Measurements from ENCODE around the gene CTR9.

Gene CTR9

GRCh38 chr11:10752061-10752460 lies 1.0 kb downstream of the CTR9 start:
- no peak for TF ChIP-seq CTCF (IDR thresholded peaks at IDR 0.05; ENCODE audit: low read depth, low read length, missing control alignments)
- H3K4me3 ChIP-seq (ENCODE audit: low read depth, low read length): peak overlapping the region; percentile 68
- no peak for DNase-seq (ENCODE audit: low read depth)

- TF ChIP-seq CTCF (IDR thresholded peaks at IDR 0.05; ENCODE audit: low read depth, low read length, missing control alignments): no peak
- no peak for DNase-seq (ENCODE audit: low read depth)
- H3K4me3 ChIP-seq (ENCODE audit: low read depth, low read length): peak overlapping the region; percentile 68; the same call in 1 of the 2 replicates
Measured at GRCh38 chr11:10752486-10752885, 1.4 kb downstream of the CTR9 start.

GRCh38 chr11:10758957-10759356 lies 7.9 kb downstream of the CTR9 start:
- TF ChIP-seq CTCF (IDR thresholded peaks at IDR 0.05; ENCODE audit: low read depth, low read length, missing control alignments): peak; percentile 16
- DNase-seq (ENCODE audit: low read depth): no peak
- H3K4me3 ChIP-seq (ENCODE audit: low read depth, low read length): no peak overlapping the region

GRCh38 chr11:10761085-10761698 lies 10.1 kb downstream of the CTR9 start:
- DNase-seq (ENCODE audit: low read depth): no peak
- no peak overlapping the region for H3K4me3 ChIP-seq (ENCODE audit: low read depth, low read length)
- TF ChIP-seq CTCF (IDR thresholded peaks at IDR 0.05; ENCODE audit: low read depth, low read length, missing control alignments): no peak

GRCh38 chr11:10762185-10762584 lies 11.1 kb downstream of the CTR9 start:
- no peak for TF ChIP-seq CTCF (IDR thresholded peaks at IDR 0.05; ENCODE audit: low read depth, low read length, missing control alignments)
- no peak overlapping the region for H3K4me3 ChIP-seq (ENCODE audit: low read depth, low read length)
- peak; percentile 66 for DNase-seq (ENCODE audit: low read depth)

GRCh38 chr11:10762913-10763421 lies 11.9 kb downstream of the CTR9 start:
- DNase-seq (ENCODE audit: low read depth): no peak
- H3K4me3 ChIP-seq (ENCODE audit: low read depth, low read length): no peak overlapping the region
- no peak for TF ChIP-seq CTCF (IDR thresholded peaks at IDR 0.05; ENCODE audit: low read depth, low read length, missing control alignments)

GRCh38 chr11:10763766-10764165 lies 12.7 kb downstream of the CTR9 start:
- TF ChIP-seq CTCF (IDR thresholded peaks at IDR 0.05; ENCODE audit: low read depth, low read length, missing control alignments): no peak
- DNase-seq (ENCODE audit: low read depth): no peak
- H3K4me3 ChIP-seq (ENCODE audit: low read depth, low read length): no peak overlapping the region

Measured in GM12864 (cell line).